ENCODE results near the gene NDUFS7.
A peak's percentile ranks its signal among the peaks of the same experiment; 100 is the strongest.

Gene NDUFS7

GRCh38 chr19:1364070-1364704 is 19.5 kb upstream of the NDUFS7 start:
- in situ Hi-C loops (cut with MboI; ENCODE audit: low pct_unique_long_range_greater_than_20kb, low sequenced_read_pairs, unreplicated experiment): no loop called here
- no peak for TF ChIP-seq CTCF (IDR thresholded peaks at IDR 0.05; ENCODE audit: extremely low read depth, insufficient read depth, missing control alignments)
- DNase-seq (ENCODE audit: low spot score): peak; percentile 86

GRCh38 chr19:1365319-1366269 is 18.1 kb upstream of the NDUFS7 start:
- no peak for TF ChIP-seq CTCF (IDR thresholded peaks at IDR 0.05; ENCODE audit: extremely low read depth, insufficient read depth, missing control alignments)
- DNase-seq (ENCODE audit: low spot score): no peak
- in situ Hi-C loops (cut with MboI; ENCODE audit: low pct_unique_long_range_greater_than_20kb, low sequenced_read_pairs, unreplicated experiment): no loop called here

GRCh38 chr19:1366296-1366695 is 17.4 kb upstream of the NDUFS7 start:
- DNase-seq (ENCODE audit: low spot score): no peak
- in situ Hi-C loops (cut with MboI; ENCODE audit: low pct_unique_long_range_greater_than_20kb, low sequenced_read_pairs, unreplicated experiment): no loop called here
- no peak for TF ChIP-seq CTCF (IDR thresholded peaks at IDR 0.05; ENCODE audit: extremely low read depth, insufficient read depth, missing control alignments)

- DNase-seq (ENCODE audit: low spot score): no peak
- in situ Hi-C loops (cut with MboI; ENCODE audit: low pct_unique_long_range_greater_than_20kb, low sequenced_read_pairs, unreplicated experiment): no loop called here
- TF ChIP-seq CTCF (IDR thresholded peaks at IDR 0.05; ENCODE audit: extremely low read depth, insufficient read depth, missing control alignments): no peak
Measured at GRCh38 chr19:1366899-1367870, 16.5 kb upstream of the NDUFS7 start.

- in situ Hi-C loops (cut with MboI; ENCODE audit: low pct_unique_long_range_greater_than_20kb, low sequenced_read_pairs, unreplicated experiment): no loop called here
- DNase-seq (ENCODE audit: low spot score): no peak
- TF ChIP-seq CTCF (IDR thresholded peaks at IDR 0.05; ENCODE audit: extremely low read depth, insufficient read depth, missing control alignments): no peak
Measured at GRCh38 chr19:1369214-1369805, 14.4 kb upstream of the NDUFS7 start.
